GM19395 (cell line): Measurements from ENCODE around the gene IFNK.
"Not testable (repeated sequence)": the region's sequence is repeated elsewhere in the genome, so short reads cannot be mapped to it uniquely, and the experiment has no call there.

ENCODE experiments used
- ATAC-seq: cut with Tn5 transposase; IDR thresholded peaks from one replicate; pipeline ENCODE4 v1.9.1; 2021; ENCODE audit warnings: mild to moderate bottlenecking, moderate library complexity; ENCODE audit not compliant: unreplicated experiment

IFNK gene

GRCh38 chr9:27524236-27524635 lies at the start of gene IFNK:
Gene IFNK (plus strand): TSS chr9:27524290. CDS start chr9:27524337, 47 bp downstream.
- ATAC-seq: no peak

GRCh38 chr9:27474305-27474704 lies 49.8 kb upstream of the IFNK start:
- no peak for ATAC-seq

GRCh38 chr9:27475057-27475595 lies 49.0 kb upstream of the IFNK start:
- ATAC-seq: no peak

- no peak for ATAC-seq
These were observed 47.1 kb upstream of the IFNK start for GRCh38 chr9:27476870-27477515.

GRCh38 chr9:27478322-27478721 lies 45.8 kb upstream of the IFNK start:
- ATAC-seq: no peak

GRCh38 chr9:27482709-27483108 lies 41.4 kb upstream of the IFNK start:
- no peak for ATAC-seq

- ATAC-seq: no peak
These were observed 40.5 kb upstream of the IFNK start for GRCh38 chr9:27483576-27483975.

- peak; percentile 79 for ATAC-seq
These were observed 38.9 kb upstream of the IFNK start for GRCh38 chr9:27485158-27485557.

- no peak for ATAC-seq
These were observed 36.9 kb upstream of the IFNK start for GRCh38 chr9:27487128-27487640.

- no peak for ATAC-seq
These were observed 36.2 kb upstream of the IFNK start for GRCh38 chr9:27487927-27488326.

- ATAC-seq: peak; percentile 88
These were observed 34.8 kb upstream of the IFNK start for GRCh38 chr9:27489087-27489876.

GRCh38 chr9:27491154-27491553 lies 32.9 kb upstream of the IFNK start:
- no peak for ATAC-seq

- no peak for ATAC-seq
These were observed 28.5 kb upstream of the IFNK start for GRCh38 chr9:27495480-27496134.

GRCh38 chr9:27496135-27496504 lies 28.0 kb upstream of the IFNK start:
- ATAC-seq: no peak

- ATAC-seq: no peak
These were observed 26.1 kb upstream of the IFNK start for GRCh38 chr9:27497883-27498417.

- no peak for ATAC-seq
These were observed 24.6 kb upstream of the IFNK start for GRCh38 chr9:27499451-27499850.

- not testable (repeated sequence) for ATAC-seq
These were observed 23.2 kb upstream of the IFNK start for GRCh38 chr9:27500902-27501301.

GRCh38 chr9:27503623-27504022 lies 20.5 kb upstream of the IFNK start:
- ATAC-seq: no peak

- ATAC-seq: no peak
These were observed 19.8 kb upstream of the IFNK start for GRCh38 chr9:27504259-27504658.

GRCh38 chr9:27505744-27506161 lies 18.3 kb upstream of the IFNK start:
- ATAC-seq: no peak

GRCh38 chr9:27506981-27507380 lies 17.1 kb upstream of the IFNK start:
- no peak for ATAC-seq
